Effector memory CD8-positive, alpha-beta T cell (primary cell): ENCODE data around the gene STARD4.

Experiments
- ATAC-seq: fragments of 150-1000 bp; cut with Tn5 transposase; replicated peaks from 2 replicates; pipeline ENCODE4 v1.10.0; 2021; ENCODE audit warnings: mild to moderate bottlenecking, moderate library complexity
- DNase-seq, 3 experiments: peaks; one replicate each; pipeline ENCODE4 v3.0.0; 2021
- H3K27ac Mint-ChIP-seq, 2 donors: one replicate each; pipeline ENCODE4 v1.8.0; 2022; ENCODE audit warnings: mild to moderate bottlenecking in 2 of 2, mixed read lengths in 2 of 2, moderate library complexity in 2 of 2
- H3K27me3 Mint-ChIP-seq, 2 donors: one replicate each; pipeline ENCODE4 v1.8.0; 2022; ENCODE audit warnings: mixed read lengths in 2 of 2
- H3K36me3 Mint-ChIP-seq: one replicate; pipeline ENCODE4 v1.8.0; 2022; ENCODE audit warnings: mild to moderate bottlenecking, moderate library complexity, mixed read lengths; ENCODE audit not compliant: insufficient read depth
- H3K4me1 Mint-ChIP-seq, 2 donors: one replicate each; pipeline ENCODE4 v1.8.0; 2022; ENCODE audit warnings: low read depth in 2 of 2, mixed read lengths in 2 of 2
- H3K4me3 Mint-ChIP-seq, 2 donors: one replicate each; pipeline ENCODE4 v1.8.0; 2022; ENCODE audit warnings: mild to moderate bottlenecking in 2 of 2, mixed read lengths in 2 of 2, moderate library complexity in 2 of 2
- H3K9me3 Mint-ChIP-seq, 2 donors: one replicate each; pipeline ENCODE4 v1.8.0; 2022; ENCODE audit warnings: mixed read lengths in 2 of 2

STARD4 gene

GRCh38 chr5:111511831-111512374 is 432 bp downstream of the STARD4 start:
- ATAC-seq = peak; percentile 2
- Mint-ChIP-seq H3K4me1 (peaks cover 15 to 45% of the 10 kb centered on the region in 2 donors), H3K27ac (peak overlapping the region; percentile 96 to 98), H3K36me3 (peaks cover 19% of the 10 kb centered on the region), H3K9me3 (no peaks in the 10 kb centered on the region), H3K27me3 (no peaks in the 10 kb centered on the region), H3K4me3 (peak overlapping the region; percentile 93 to 97)
- DNase-seq = peak in 2 of 3 experiments; percentile 3 to 13

- Mint-ChIP-seq H3K36me3 (peaks cover 20% of the 10 kb centered on the region), H3K27me3 (no peaks in the 10 kb centered on the region), H3K4me3 (peak overlapping the region; percentile 93 to 97), H3K27ac (peak overlapping the region; percentile 96 to 98), H3K4me1 (peaks cover 15 to 45% of the 10 kb centered on the region in 2 donors), H3K9me3 (no peaks in the 10 kb centered on the region)
- DNase-seq (no peak), ATAC-seq (no peak)
Observed at GRCh38 chr5:111511174-111511830, 1.0 kb downstream of the STARD4 start.

GRCh38 chr5:111509119-111509518 is 3.2 kb downstream of the STARD4 start:
- no peaks in the 10 kb centered on the region for H3K9me3 Mint-ChIP-seq
- DNase-seq (no peak), ATAC-seq (no peak)
- peak overlapping the region in 1 of 2 donors; percentile 44 for H3K27ac Mint-ChIP-seq
- H3K4me3 Mint-ChIP-seq = peak overlapping the region in 1 of 2 donors; percentile 5
- no peaks in the 10 kb centered on the region for H3K27me3 Mint-ChIP-seq
- H3K4me1 Mint-ChIP-seq = peaks cover 20 to 49% of the 10 kb centered on the region in 2 donors
- H3K36me3 Mint-ChIP-seq = peaks cover 28% of the 10 kb centered on the region

- no peak for ATAC-seq
- Mint-ChIP-seq H3K36me3 (peaks cover 33% of the 10 kb centered on the region), H3K4me1 (peaks cover 16 to 42% of the 10 kb centered on the region in 2 donors), H3K9me3 (no peaks in the 10 kb centered on the region), H3K4me3 (no peak overlapping the region), H3K27me3 (no peaks in the 10 kb centered on the region), H3K27ac (no peak overlapping the region)
- no peak for DNase-seq
Observed at GRCh38 chr5:111507276-111507675, 5.1 kb downstream of the STARD4 start.

- H3K27ac Mint-ChIP-seq = no peak overlapping the region
- H3K36me3 Mint-ChIP-seq = peaks cover 27% of the 10 kb centered on the region
- H3K27me3 Mint-ChIP-seq = no peaks in the 10 kb centered on the region
- ATAC-seq (no peak), DNase-seq (no peak)
- no peaks in the 10 kb centered on the region for H3K9me3 Mint-ChIP-seq
- H3K4me1 Mint-ChIP-seq = peaks cover 10 to 32% of the 10 kb centered on the region in 2 donors
- H3K4me3 Mint-ChIP-seq = no peak overlapping the region
Observed at GRCh38 chr5:111505096-111505495, 7.2 kb downstream of the STARD4 start.

- ATAC-seq (no peak), DNase-seq (no peak)
- no peaks in the 10 kb centered on the region for H3K9me3 Mint-ChIP-seq
- no peak overlapping the region for H3K27ac Mint-ChIP-seq
- peaks cover 8 to 28% of the 10 kb centered on the region in 2 donors for H3K4me1 Mint-ChIP-seq
- no peak overlapping the region for H3K4me3 Mint-ChIP-seq
- no peaks in the 10 kb centered on the region for H3K27me3 Mint-ChIP-seq
- peaks cover 31% of the 10 kb centered on the region for H3K36me3 Mint-ChIP-seq
Observed at GRCh38 chr5:111502956-111503355, 9.4 kb downstream of the STARD4 start.

GRCh38 chr5:111498346-111498745 is 14.0 kb downstream of the STARD4 start:
- no peak overlapping the region for H3K4me3 Mint-ChIP-seq
- peaks cover 21% of the 10 kb centered on the region for H3K36me3 Mint-ChIP-seq
- ATAC-seq (no peak), DNase-seq (no peak)
- no peaks in the 10 kb centered on the region for H3K9me3 Mint-ChIP-seq
- H3K27ac Mint-ChIP-seq = peak overlapping the region; percentile 74 to 90
- no peaks in the 10 kb centered on the region for H3K27me3 Mint-ChIP-seq
- peaks cover 2 to 10% of the 10 kb centered on the region in 2 donors for H3K4me1 Mint-ChIP-seq

- DNase-seq = no peak
- ATAC-seq = no peak
- no peaks in the 10 kb centered on the region for H3K27me3 Mint-ChIP-seq
- H3K36me3 Mint-ChIP-seq = peaks cover 29% of the 10 kb centered on the region
- H3K27ac Mint-ChIP-seq = no peak overlapping the region
- no peaks in the 10 kb centered on the region for H3K9me3 Mint-ChIP-seq
- peaks cover 2 to 6% of the 10 kb centered on the region in 2 donors for H3K4me1 Mint-ChIP-seq
- H3K4me3 Mint-ChIP-seq = no peak overlapping the region
Observed at GRCh38 chr5:111495159-111495558, 17.2 kb downstream of the STARD4 start.

GRCh38 chr5:111494355-111494999 is 17.9 kb downstream of the STARD4 start:
- H3K9me3 Mint-ChIP-seq = no peaks in the 10 kb centered on the region
- no peak overlapping the region for H3K4me3 Mint-ChIP-seq
- H3K4me1 Mint-ChIP-seq = peaks cover 2 to 6% of the 10 kb centered on the region in 2 donors
- DNase-seq (no peak), ATAC-seq (no peak)
- peaks cover 27% of the 10 kb centered on the region for H3K36me3 Mint-ChIP-seq
- H3K27ac Mint-ChIP-seq = no peak overlapping the region
- no peaks in the 10 kb centered on the region for H3K27me3 Mint-ChIP-seq

- peak overlapping the region in 1 of 2 donors; percentile 10 for H3K27ac Mint-ChIP-seq
Observed at GRCh38 chr5:111493031-111493430, 19.3 kb downstream of the STARD4 start.

GRCh38 chr5:111488353-111488752 is 24.0 kb downstream of the STARD4 start:
- Mint-ChIP-seq H3K4me1 (no peaks in the 10 kb centered on the region), H3K9me3 (no peaks in the 10 kb centered on the region), H3K27me3 (no peaks in the 10 kb centered on the region), H3K4me3 (no peak overlapping the region), H3K36me3 (peaks cover 39% of the 10 kb centered on the region), H3K27ac (no peak overlapping the region)
- DNase-seq = no peak
- ATAC-seq = no peak

More at GRCh38 chr5:111493031-111493430, 19.3 kb downstream of the STARD4 start:
- DNase-seq = no peak
- H3K36me3 Mint-ChIP-seq = peaks cover 19% of the 10 kb centered on the region
- H3K4me1 Mint-ChIP-seq = no peaks in the 10 kb centered on the region
- no peaks in the 10 kb centered on the region for H3K9me3 Mint-ChIP-seq
- no peak overlapping the region for H3K4me3 Mint-ChIP-seq
- H3K27me3 Mint-ChIP-seq = no peaks in the 10 kb centered on the region
- no peak for ATAC-seq

- Mint-ChIP-seq H3K27ac (peak overlapping the region; percentile 1 to 38), H3K27me3 (no peaks in the 10 kb centered on the region), H3K9me3 (no peaks in the 10 kb centered on the region), H3K4me1 (no peaks in the 10 kb centered on the region), H3K4me3 (no peak overlapping the region), H3K36me3 (peaks cover 41% of the 10 kb centered on the region)
- ATAC-seq (no peak), DNase-seq (no peak)
Observed at GRCh38 chr5:111486926-111487325, 25.4 kb downstream of the STARD4 start.

GRCh38 chr5:111486055-111486454 is 26.3 kb downstream of the STARD4 start:
- ATAC-seq = no peak
- Mint-ChIP-seq H3K9me3 (no peaks in the 10 kb centered on the region), H3K27ac (peak overlapping the region; percentile 1 to 38), H3K4me1 (no peaks in the 10 kb centered on the region), H3K4me3 (no peak overlapping the region), H3K36me3 (peaks cover 39% of the 10 kb centered on the region), H3K27me3 (no peaks in the 10 kb centered on the region)
- no peak for DNase-seq

- no peaks in the 10 kb centered on the region for H3K27me3 Mint-ChIP-seq
- DNase-seq (no peak), ATAC-seq (no peak)
- no peak overlapping the region for H3K4me3 Mint-ChIP-seq
- H3K36me3 Mint-ChIP-seq = peaks cover 39% of the 10 kb centered on the region
- H3K27ac Mint-ChIP-seq = peak overlapping the region in 1 of 2 donors; percentile 11
- H3K9me3 Mint-ChIP-seq = no peaks in the 10 kb centered on the region
- no peaks in the 10 kb centered on the region for H3K4me1 Mint-ChIP-seq
Observed at GRCh38 chr5:111480346-111480745, 32.0 kb downstream of the STARD4 start.
